ENCODE results near the gene CTSE. TPM values are rescaled to one million over a fixed set of nuclear protein-coding genes. Genes with fewer than 3 reads are reported as not detected.

The CTSE gene
- total and polyA plus RNA-seq, 9 of the 15 experiments (the other 6 are each of a cell fraction or from before 2014, with no cell fraction given): 0.04 to 0.18 (median 0.09) TPM; not detected in 4

- TF ChIP-seq ARID1B (IDR thresholded peaks at IDR 0.05) (peak; percentile 83), ATF3 (IDR thresholded peaks at IDR 0.05) (peak; percentile 94), ATF3 (CRISPR knock-in tag; conservative IDR thresholded peaks at IDR 0.05) (0 out of 2 replicates have a peak, but pooled peaks have one; percentile 24), ELF1 (tag; IDR thresholded peaks at IDR 0.05) (no peak), ZSCAN29 (IDR thresholded peaks at IDR 0.05) (no peak), RAD21 (CRISPR knock-in tag; conservative IDR thresholded peaks at IDR 0.05 in 1 of 2, IDR thresholded peaks at IDR 0.05 in 1 of 2) (no peak), DPF2 (IDR thresholded peaks at IDR 0.05) (peak; percentile 94), MAFG (tag; conservative IDR thresholded peaks at IDR 0.05) (peak; percentile 70), U2AF2 (optimal IDR thresholded peaks at IDR 0.05; ENCODE audit: low read depth, low read length) (no peak), ZNF780A (CRISPR knock-in tag; IDR thresholded peaks at IDR 0.05) (no peak), SNRNP70 (optimal IDR thresholded peaks at IDR 0.05; ENCODE audit: low read depth, low read length) (no peak), PCBP2 (IDR thresholded peaks at IDR 0.05; ENCODE audit: low read depth, low read length, poor library complexity, severe bottlenecking) (no peak), SMARCE1 (IDR thresholded peaks at IDR 0.05) (peak; percentile 90), IRF1 (CRISPR knock-in tag; IDR thresholded peaks at IDR 0.05; ENCODE audit: borderline replicate concordance) (no peak), IFI16 (CRISPR knock-in tag; IDR thresholded peaks at IDR 0.05) (no peak), ZFX (CRISPR knock-in tag; IDR thresholded peaks at IDR 0.05) (no peak), FOXJ2 (tag; IDR thresholded peaks at IDR 0.05) (0 out of 2 replicates have a peak, but pooled peaks have one; percentile 21), KLF1 (tag; IDR thresholded peaks at IDR 0.05) (no peak)
- TF ChIP-seq, protein P1, sequence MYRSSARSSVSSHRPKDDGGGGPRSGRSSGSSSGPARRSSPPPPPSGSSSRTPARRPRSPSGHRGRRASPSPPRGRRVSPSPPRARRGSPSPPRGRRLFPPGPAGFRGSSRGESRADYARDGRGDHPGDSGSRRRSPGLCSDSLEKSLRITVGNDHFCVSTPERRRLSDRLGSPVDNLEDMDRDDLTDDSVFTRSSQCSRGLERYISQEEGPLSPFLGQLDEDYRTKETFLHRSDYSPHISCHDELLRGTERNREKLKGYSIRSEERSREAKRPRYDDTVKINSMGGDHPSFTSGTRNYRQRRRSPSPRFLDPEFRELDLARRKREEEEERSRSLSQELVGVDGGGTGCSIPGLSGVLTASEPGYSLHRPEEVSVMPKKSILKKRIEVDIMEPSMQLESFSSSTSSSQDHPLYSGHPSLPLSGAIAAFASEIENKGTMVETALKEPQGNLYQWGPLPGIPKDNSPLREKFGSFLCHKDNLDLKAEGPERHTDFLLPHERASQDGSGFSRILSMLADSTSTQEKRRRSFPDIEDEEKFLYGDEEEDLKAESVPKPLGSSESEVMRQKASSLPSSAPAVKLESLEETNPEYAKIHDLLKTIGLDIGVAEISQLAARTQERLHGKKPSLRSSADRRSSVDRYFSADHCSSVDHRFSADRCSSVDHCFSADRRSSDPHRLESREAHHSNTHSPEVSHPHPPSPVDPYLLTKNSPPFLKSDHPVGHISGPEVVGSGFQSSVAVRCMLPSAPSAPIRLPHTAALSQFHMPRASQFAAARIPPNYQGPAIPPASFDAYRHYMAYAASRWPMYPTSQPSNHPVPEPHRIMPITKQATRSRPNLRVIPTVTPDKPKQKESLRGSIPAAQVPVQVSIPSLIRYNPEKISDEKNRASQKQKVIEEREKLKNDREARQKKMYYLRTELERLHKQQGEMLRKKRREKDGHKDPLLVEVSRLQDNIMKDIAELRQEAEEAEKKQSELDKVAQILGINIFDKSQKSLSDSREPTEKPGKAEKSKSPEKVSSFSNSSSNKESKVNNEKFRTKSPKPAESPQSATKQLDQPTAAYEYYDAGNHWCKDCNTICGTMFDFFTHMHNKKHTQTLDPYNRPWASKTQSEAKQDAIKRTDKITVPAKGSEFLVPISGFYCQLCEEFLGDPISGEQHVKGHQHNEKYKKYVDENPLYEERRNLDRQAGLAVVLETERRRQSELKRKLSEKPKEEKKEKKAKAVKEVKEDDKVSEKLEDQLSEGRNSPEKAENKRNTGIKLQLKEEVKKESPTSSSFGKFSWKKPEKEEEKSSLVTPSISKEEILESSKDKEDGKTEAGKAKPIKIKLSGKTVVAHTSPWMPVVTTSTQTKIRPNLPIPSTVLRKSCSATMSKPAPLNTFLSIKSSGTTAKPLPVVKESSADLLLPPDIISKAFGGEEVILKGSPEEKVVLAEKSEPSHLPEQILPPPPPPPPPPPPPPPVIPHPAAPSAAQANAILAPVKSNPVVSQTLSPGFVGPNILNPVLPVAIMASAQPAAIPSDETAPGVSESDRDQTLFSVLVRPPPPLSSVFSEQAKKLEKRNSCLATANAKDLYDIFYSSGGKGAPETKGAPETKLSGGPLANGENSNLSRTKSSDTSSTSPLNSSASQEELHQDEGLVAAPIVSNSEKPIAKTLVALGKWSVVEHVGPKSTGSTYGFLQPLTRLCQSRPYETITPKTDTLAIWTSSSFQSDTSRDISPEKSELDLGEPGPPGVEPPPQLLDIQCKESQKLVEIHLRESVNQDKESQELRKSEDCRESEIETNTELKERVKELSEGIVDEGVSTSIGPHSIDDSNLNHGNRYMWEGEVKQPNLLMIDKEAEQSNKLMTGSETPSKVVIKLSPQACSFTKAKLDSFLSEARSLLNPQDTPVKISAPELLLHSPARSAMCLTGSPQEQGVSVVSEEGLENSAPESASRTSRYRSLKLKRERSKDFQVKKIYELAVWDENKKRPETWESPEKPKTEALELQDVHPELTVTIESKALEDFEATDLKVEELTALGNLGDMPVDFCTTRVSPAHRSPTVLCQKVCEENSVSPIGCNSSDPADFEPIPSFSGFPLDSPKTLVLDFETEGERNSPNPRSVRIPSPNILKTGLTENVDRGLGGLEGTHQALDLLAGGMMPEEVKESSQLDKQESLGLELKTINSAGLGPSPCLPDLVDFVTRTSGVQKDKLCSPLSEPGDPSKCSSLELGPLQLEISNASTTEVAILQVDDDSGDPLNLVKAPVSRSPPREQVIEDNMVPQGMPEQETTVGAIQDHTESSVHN (IDR thresholded peaks at IDR 0.05; ENCODE audit: borderline replicate concordance in 1 of 2, low read depth in 1 of 2): peak in 1 of 2 experiments; percentile 47; a peak in 1 of 4 replicates
Observed at GRCh38 chr1:206001476-206001888, 22.2 kb downstream of the CTSE start (continued).
